Neuronal stem cell (in vitro differentiated cells): ENCODE data around the gene BICDL1.

Source experiments
- DNase-seq: peaks from one replicate; pipeline ENCODE4 v3.0.0-alpha.2; 2013; ENCODE audit warnings: low spot score
- H2AFZ ChIP-seq: one replicate; pipeline ENCODE4 v1.6.1; 2013; ENCODE audit warnings: mild to moderate bottlenecking, low read length, inconsistent platforms
- H2AK5ac ChIP-seq: 2 replicates; pipeline ENCODE4 v1.6.1; 2013; ENCODE audit warnings: low read depth, mild to moderate bottlenecking, inconsistent platforms, low read length, moderate library complexity, mixed read lengths
- H2BK120ac ChIP-seq: 2 replicates; pipeline ENCODE4 v1.6.1; 2013; ENCODE audit warnings: low read depth, mild to moderate bottlenecking, inconsistent platforms, low read length, moderate library complexity, mixed read lengths
- H2BK12ac ChIP-seq: one replicate; pipeline ENCODE4 v1.6.1; 2013; ENCODE audit warnings: low read length, inconsistent platforms
- H2BK15ac ChIP-seq: 2 replicates; pipeline ENCODE4 v1.6.1; 2013; ENCODE audit warnings: mild to moderate bottlenecking, low read length, inconsistent platforms, mixed read lengths
- H2BK5ac ChIP-seq: one replicate; pipeline ENCODE4 v1.6.1; 2013; ENCODE audit warnings: inconsistent platforms, mild to moderate bottlenecking, low read length, moderate library complexity
- H3K14ac ChIP-seq: one replicate; pipeline ENCODE4 v1.6.1; 2013; ENCODE audit warnings: low read length, inconsistent platforms
- H3K18ac ChIP-seq: 2 replicates; pipeline ENCODE4 v1.6.1; 2013; ENCODE audit warnings: low read length, inconsistent platforms
- H3K23ac ChIP-seq: 2 replicates; pipeline ENCODE4 v1.6.1; 2013; ENCODE audit warnings: low read depth, mild to moderate bottlenecking, mixed read lengths, low read length, inconsistent platforms; ENCODE audit not compliant: poor library complexity
- H3K27ac ChIP-seq: replicated peaks from 3 replicates; pipeline ENCODE4 v1.5.1; 2013; ENCODE audit warnings: low read length, inconsistent platforms
- H3K27me3 ChIP-seq, 3 experiments: 2 replicates each; pipeline ENCODE4 v1.6.1; 2013; ENCODE audit warnings: low read length in 3 of 3, mild to moderate bottlenecking in 2 of 3, inconsistent platforms in 1 of 3, low read depth in 1 of 3, mixed read lengths in 1 of 3, moderate library complexity in 1 of 3; ENCODE audit not compliant: control insufficient read depth in 3 of 3, insufficient read depth in 3 of 3
- H3K36me3 ChIP-seq, 2 donors: replicated peaks in 1 of 2; 2 replicates each; pipeline ENCODE4 v1.6.1; 2013; ENCODE audit warnings: low read length in 2 of 2; ENCODE audit not compliant: control insufficient read depth in 2 of 2, insufficient read depth in 2 of 2
- H3K4ac ChIP-seq: 2 replicates; pipeline ENCODE4 v1.6.1; 2013; ENCODE audit warnings: inconsistent platforms, mild to moderate bottlenecking, low read length, moderate library complexity
- H3K4me1 ChIP-seq, 2 donors: 1 replicate in 1 of 2; 2 replicates in 1 of 2; pipeline ENCODE4 v1.6.1; 2013; ENCODE audit warnings: low read length in 2 of 2, low read depth in 1 of 2; ENCODE audit not compliant: control insufficient read depth in 2 of 2, insufficient read depth in 1 of 2
- H3K4me2 ChIP-seq: one replicate; pipeline ENCODE4 v1.6.1; 2013; ENCODE audit warnings: mild to moderate bottlenecking, low read length, inconsistent platforms; ENCODE audit not compliant: insufficient read depth, poor library complexity, severe bottlenecking
- H3K4me3 ChIP-seq, 2 donors: 2 replicates each; pipeline ENCODE4 v1.5.1; 2013; ENCODE audit warnings: low read length in 2 of 2, mild to moderate bottlenecking in 2 of 2, inconsistent platforms in 1 of 2, moderate library complexity in 1 of 2
- H3K79me1 ChIP-seq: one replicate; pipeline ENCODE4 v1.6.1; 2013; ENCODE audit warnings: low read depth, mild to moderate bottlenecking, inconsistent platforms, low read length, moderate library complexity
- H3K9ac ChIP-seq: one replicate; pipeline ENCODE4 v1.6.1; 2013; ENCODE audit warnings: mild to moderate bottlenecking, low read depth, low read length, inconsistent platforms; ENCODE audit not compliant: poor library complexity
- H3K9me3 ChIP-seq, 2 donors: replicated peaks in 1 of 2; 2 replicates each; pipeline versions ENCODE3 to v1.6.1; 2013; ENCODE audit warnings: low read length in 2 of 2, mild to moderate bottlenecking in 2 of 2, inconsistent platforms in 1 of 2, low read depth in 1 of 2, mixed read lengths in 1 of 2, moderate library complexity in 1 of 2; ENCODE audit not compliant: control insufficient read depth in 2 of 2, insufficient read depth in 1 of 2
- H4K8ac ChIP-seq: one replicate; pipeline ENCODE4 v1.6.1; 2013; ENCODE audit warnings: low read depth, mild to moderate bottlenecking, inconsistent platforms, low read length, moderate library complexity
- H4K91ac ChIP-seq: one replicate; pipeline ENCODE4 v1.6.1; 2013; ENCODE audit warnings: low read length, low read depth, mild to moderate bottlenecking, inconsistent platforms; ENCODE audit not compliant: poor library complexity
- WGBS, 2 donors: extraction: QIAGEN DNeasy Blood & Tissue Kit; methylation state at CpG; one replicate each; pipeline ENCODE4 v1.1.7; 2013; ENCODE audit warnings: missing lambda C conversion rate in 2 of 2, mixed read lengths in 1 of 2; ENCODE audit not compliant: insufficient read length in 2 of 2, insufficient replicate concordance in 1 of 2; ENCODE audit errors: extremely low coverage in 2 of 2; 5-methylcytosine and 5-hydroxymethylcytosine counted together

BICDL1 gene

DNA sequence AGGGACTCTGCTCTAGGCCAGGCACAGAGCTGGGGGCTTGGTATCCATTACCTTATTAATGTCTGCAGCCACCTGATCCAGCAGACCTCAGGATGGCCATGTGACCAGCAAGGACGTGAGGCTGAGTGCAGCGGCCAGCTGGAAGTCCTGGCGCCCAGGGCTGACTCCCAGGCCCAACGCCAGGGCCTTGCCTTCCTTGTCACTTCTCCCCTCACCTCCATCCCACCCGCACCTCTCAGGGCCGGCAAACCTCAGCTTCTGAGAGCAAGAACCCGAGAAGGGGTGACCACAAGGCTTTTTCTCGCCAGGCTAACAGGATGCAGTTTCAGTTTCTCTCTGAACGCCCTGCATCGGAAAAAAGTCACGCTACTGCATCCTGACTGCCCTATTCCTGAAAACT, 112.1 kb downstream of the BICDL1 start:
- peaks cover 5 to 7% of the 10 kb centered on the region in 2 donors for H3K4me1 ChIP-seq
- peaks cover 23 to 84% of the 10 kb centered on the region in 2 donors for H3K36me3 ChIP-seq
- H2BK120ac ChIP-seq = no peak overlapping the region
- WGBS, 2 donors = no CpG with 5 or more reads among the region's 11 CpGs
- H2BK5ac ChIP-seq = no peak overlapping the region
- no peak overlapping the region for H2BK12ac ChIP-seq
- H3K27me3 ChIP-seq = no peaks in the 10 kb centered on the region
- no peak overlapping the region for H4K91ac ChIP-seq
- H3K27ac ChIP-seq = peak overlapping the region; percentile 31
- H2BK15ac ChIP-seq = no peak overlapping the region
- no peak overlapping the region for H3K4ac ChIP-seq
- DNase-seq = no peak
- H4K8ac ChIP-seq = no peak overlapping the region
- H2AK5ac ChIP-seq = no peak overlapping the region
- H3K18ac ChIP-seq = no peak overlapping the region
- no peak overlapping the region for H3K14ac ChIP-seq
- H3K9me3 ChIP-seq = peaks cover 0 to 3% of the 10 kb centered on the region in 2 donors
- H3K79me1 ChIP-seq = peaks cover 17% of the 10 kb centered on the region
- no peak overlapping the region for H3K4me3 ChIP-seq
- no peak overlapping the region for H2AFZ ChIP-seq
- no peak overlapping the region for H3K9ac ChIP-seq
- no peak overlapping the region for H3K23ac ChIP-seq
- no peak overlapping the region for H3K4me2 ChIP-seq

DNA sequence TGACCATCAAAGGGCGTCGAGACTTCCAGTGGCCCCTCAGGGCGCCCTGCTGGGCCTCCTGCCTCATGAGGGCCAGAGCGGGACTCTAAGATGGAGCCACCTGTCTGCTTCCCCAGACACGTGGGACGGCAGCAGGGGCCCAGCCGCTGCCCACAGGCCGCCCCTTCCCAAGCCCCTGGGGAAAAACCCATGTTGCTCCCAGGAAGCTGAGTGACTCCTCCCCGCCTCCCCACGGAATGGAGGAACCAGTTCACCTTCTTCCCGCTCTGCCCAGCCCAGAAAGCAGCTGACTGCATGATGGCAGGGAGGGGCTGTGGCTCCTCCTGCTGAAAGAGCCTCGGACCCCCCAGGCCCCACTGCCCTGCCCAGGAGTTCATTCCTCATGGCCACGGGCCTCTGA, 112.6 kb downstream of the BICDL1 start:
- no peak overlapping the region for H3K4me3 ChIP-seq
- H3K23ac ChIP-seq = peak overlapping the region; percentile 8
- no peak overlapping the region for H2BK120ac ChIP-seq
- peaks cover under 1 to 4% of the 10 kb centered on the region in 2 donors for H3K4me1 ChIP-seq
- H3K79me1 ChIP-seq = peaks cover 17% of the 10 kb centered on the region
- H3K4me2 ChIP-seq = no peak overlapping the region
- peak overlapping the region; percentile 38 for H3K9ac ChIP-seq
- no peak overlapping the region for H4K8ac ChIP-seq
- H4K91ac ChIP-seq = no peak overlapping the region
- H2AK5ac ChIP-seq = no peak overlapping the region
- H2BK5ac ChIP-seq = no peak overlapping the region
- H3K14ac ChIP-seq = no peak overlapping the region
- WGBS, 2 donors = no CpG with 5 or more reads among the region's 13 CpGs
- H3K27me3 ChIP-seq = no peaks in the 10 kb centered on the region
- H2BK15ac ChIP-seq = no peak overlapping the region
- no peak overlapping the region for H2AFZ ChIP-seq
- H2BK12ac ChIP-seq = no peak overlapping the region
- DNase-seq = no peak
- H3K27ac ChIP-seq = no peak overlapping the region
- no peak overlapping the region for H3K4ac ChIP-seq
- peaks cover 0 to 3% of the 10 kb centered on the region in 2 donors for H3K9me3 ChIP-seq
- no peak overlapping the region for H3K18ac ChIP-seq
- H3K36me3 ChIP-seq = peaks cover 20 to 81% of the 10 kb centered on the region in 2 donors

- no peak for DNase-seq
- Histone ChIP-seq H3K4ac (no peak overlapping the region), H4K8ac (no peak overlapping the region), H3K9me3 (peaks cover 0 to 3% of the 10 kb centered on the region in 2 donors), H4K91ac (no peak overlapping the region), H3K79me1 (peaks cover 17% of the 10 kb centered on the region), H2BK5ac (no peak overlapping the region), H3K4me2 (no peak overlapping the region), H2AFZ (no peak overlapping the region), H2AK5ac (peak overlapping the region; percentile 38), H3K9ac (no peak overlapping the region), H3K36me3 (peaks cover 19 to 76% of the 10 kb centered on the region in 2 donors), H3K23ac (peak overlapping the region; percentile 36), H2BK120ac (no peak overlapping the region), H3K27me3 (no peaks in the 10 kb centered on the region), H3K14ac (peak overlapping the region; percentile 14), H2BK12ac (no peak overlapping the region), H3K18ac (no peak overlapping the region), H3K4me3 (no peak overlapping the region), H2BK15ac (no peak overlapping the region), H3K27ac (no peak overlapping the region), H3K4me1 (peaks cover 0 to 3% of the 10 kb centered on the region in 2 donors)
- WGBS, 2 donors = no CpG with 5 or more reads among the region's 30 CpGs
These were observed 113.4 kb downstream of the BICDL1 start for GRCh38 chr12:120102189-120103043.

DNA sequence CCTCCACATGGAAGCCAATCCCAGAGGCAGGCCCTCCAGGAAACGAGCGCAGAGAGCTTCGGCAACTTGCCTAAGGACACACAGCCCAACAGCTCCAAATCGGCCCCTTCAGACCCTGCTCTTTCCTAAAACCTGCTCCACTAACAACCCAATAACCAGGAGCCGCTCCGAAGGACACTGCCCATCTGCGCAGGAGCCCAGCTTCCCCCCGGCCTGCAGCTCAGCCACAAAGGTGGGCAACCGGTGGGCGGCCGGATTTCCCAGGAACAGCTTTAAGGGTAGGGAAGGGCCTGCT, 114.0 kb downstream of the BICDL1 start:
- Histone ChIP-seq H3K4me2 (no peak overlapping the region), H4K91ac (no peak overlapping the region), H3K36me3 (peaks cover 20 to 75% of the 10 kb centered on the region in 2 donors)

More for the DNA sequence above, 114.0 kb downstream of the BICDL1 start:
- H3K9ac ChIP-seq = no peak overlapping the region
- H3K79me1 ChIP-seq = peaks cover 19% of the 10 kb centered on the region
- H2AK5ac ChIP-seq = no peak overlapping the region
- H3K23ac ChIP-seq = peak overlapping the region; percentile 36
- no peak overlapping the region for H3K18ac ChIP-seq
- no CpG with 5 or more reads among the region's 11 CpGs for WGBS, 2 donors
- no peak overlapping the region for H2BK120ac ChIP-seq
- H3K27me3 ChIP-seq = no peaks in the 10 kb centered on the region
- no peak overlapping the region for H2AFZ ChIP-seq
- H3K27ac ChIP-seq = no peak overlapping the region
- H3K4me1 ChIP-seq = peaks cover 0 to 3% of the 10 kb centered on the region in 2 donors
- DNase-seq = no peak
- no peak overlapping the region for H2BK15ac ChIP-seq
- H2BK12ac ChIP-seq = no peak overlapping the region
- peaks cover 0 to 3% of the 10 kb centered on the region in 2 donors for H3K9me3 ChIP-seq
- H2BK5ac ChIP-seq = no peak overlapping the region
- no peak overlapping the region for H3K4me3 ChIP-seq
- H4K8ac ChIP-seq = no peak overlapping the region
- peak overlapping the region; percentile 14 for H3K14ac ChIP-seq
- H3K4ac ChIP-seq = no peak overlapping the region
